Heart left ventricle (tissue), 16 donors: ENCODE data around the gene LIN7C. TPM values are rescaled to one million over a fixed set of nuclear protein-coding genes. Genes with fewer than 3 reads are reported as not detected.

Experiments
- ATAC-seq, 4 donors: fragments of 200-7000 bp; cut with Tn5 transposase; one replicate each; pipeline ENCODE4 v1.9.1; 2020 to 2022; ENCODE audit warnings: moderate library complexity in 4 of 4, mild to moderate bottlenecking in 3 of 4, moderate number of reproducible peaks in 1 of 4
- DNase-seq, 5 donors: peaks; one replicate each; pipeline ENCODE4 v3.0.0-alpha.2; 2020
- H3K27ac ChIP-seq, 12 donors: fragments of 200-600 bp; sonication (generic) in 4 of 12; one replicate each; pipeline versions ENCODE4 v1.5.0 to v1.8.0; 2016 to 2022; ENCODE audit warnings: mild to moderate bottlenecking in 2 of 12
- H3K27me3 ChIP-seq, 9 donors: fragments of 200-600 bp; sonication (generic) in 2 of 9; one replicate each; pipeline versions ENCODE4 v1.5.1 to v1.8.0; 2016 to 2022; ENCODE audit warnings: mild to moderate bottlenecking in 3 of 9
- H3K36me3 ChIP-seq, 9 donors: fragments of 200-600 bp; sonication (generic) in 2 of 9; one replicate each; pipeline versions ENCODE4 v1.5.0 to v1.8.0; 2018 to 2022; ENCODE audit warnings: mild to moderate bottlenecking in 2 of 9
- H3K4me1 ChIP-seq, 12 donors: fragments of 200-600 bp; sonication (generic) in 4 of 12; one replicate each; pipeline versions ENCODE4 v1.5.0 to v1.8.0; 2016 to 2022; ENCODE audit warnings: mild to moderate bottlenecking in 3 of 12
- H3K4me3 ChIP-seq, 12 donors: fragments of 200-600 bp; sonication (generic) in 4 of 12; one replicate each; pipeline versions ENCODE4 v1.5.0 to v1.8.0; 2017 to 2022; ENCODE audit warnings: mild to moderate bottlenecking in 9 of 12, moderate library complexity in 4 of 12
- H3K9me3 ChIP-seq, 12 donors: fragments of 200-600 bp; sonication (generic) in 4 of 12; one replicate each; pipeline versions ENCODE4 v1.5.0 to v1.8.0; 2016 to 2022; ENCODE audit warnings: mild to moderate bottlenecking in 1 of 12
- POLR2A ChIP-seq, 2 donors: fragments of 450-650 bp; IDR thresholded peaks; one replicate each; pipeline ENCODE4 v1.6.1; 2017; ENCODE audit warnings: antibody characterized with exemption in 2 of 2, mild to moderate bottlenecking in 2 of 2, moderate library complexity in 2 of 2
- WGBS, 4 donors: extraction: QIAGEN DNeasy Blood & Tissue Kit in 2 of 4; methylation state at CpG; one replicate each; pipeline versions ENCODE4 v1.1.5 to v1.1.7; 2013 to 2018; 5-methylcytosine and 5-hydroxymethylcytosine counted together
- intact Hi-C, 10 donors: fragments of 100-400 bp; cut with DNase I; formaldehyde crosslinking; loops; one replicate each; pipeline versions ENCODE4 v1.11.1 to v1.14.2; 2022
- polyA plus RNA-seq, 2 donors: library from polyadenylated mRNA; stranded (reverse); fragments of 200-250 nt; gene quantifications; one replicate each; pipeline ENCODE4 v1.2.3, GENCODE V29; 2013
- total RNA-seq, 9 donors: library from RNA; depleted of rRNA in 2 of 9; stranded (reverse); fragments of >200 nt in 2 of 9; fragmentation: NEBNext Ultra II Directional in 3 of 9; extraction: Animal tissue kit (Norgen Biotek cat#: 25700) in 3 of 9; gene quantifications; one replicate each; pipeline versions ENCODE4 v1.1.0 to v1.2.4, GENCODE V29; 2016 to 2023
- TF ChIP-seq, protein P1 (sequence below), 12 donors: fragments of 200-600 bp; sonication (generic) in 4 of 12; IDR thresholded peaks; one replicate each; pipeline versions ENCODE4 v1.5.0 to v1.8.0; 2018 to 2022; ENCODE audit warnings: antibody characterized with exemption in 12 of 12, mild to moderate bottlenecking in 5 of 12
- donor health status: ischemic (EF 13 %, LVEDD 7.1; RV severe dilation, severe dysfunction).
- donor health status: healthy with polysubstance abuse.
- donor health status: DM: no; HTN: yes; CAD: no.
- donor health status: DM: no; HTN: no; CAD: no.
- donor health status: ischemic (EF 25% LVEDD 6.9; RV normal size, moderate dysfunction).
- donor health status: ischemic (EF 25% LVEDD 5.7; RV mildly dilated, moderate dysfunction).
- donor health status: healthy.
- donor health status: DM: yes; HTN: yes; CAD: no.
- donor health status: ischemic (EF 35%, LVEDD 5.7; RV mildly dilated, moderate dysfunction).
- donor health status: nonischemic (EF 11% LVEDD 7.7; RV severe dilation, severe dysfunction).
- donor health status: DM: yes; HTN: yes; CAD: no.
- donor health status: PGD.
- donor health status: ischemic (EF 29% LVEDD 5.4; RV normal size, mild dysfunction).
- donor health status: nonischemic (EF 23%, LVEDD 6.1; RV moderate dilation, normal function).

Gene LIN7C
- total and polyA plus RNA-seq, 11 donors, result 5.0 to 24.1 (median 16.1) TPM

DNA sequence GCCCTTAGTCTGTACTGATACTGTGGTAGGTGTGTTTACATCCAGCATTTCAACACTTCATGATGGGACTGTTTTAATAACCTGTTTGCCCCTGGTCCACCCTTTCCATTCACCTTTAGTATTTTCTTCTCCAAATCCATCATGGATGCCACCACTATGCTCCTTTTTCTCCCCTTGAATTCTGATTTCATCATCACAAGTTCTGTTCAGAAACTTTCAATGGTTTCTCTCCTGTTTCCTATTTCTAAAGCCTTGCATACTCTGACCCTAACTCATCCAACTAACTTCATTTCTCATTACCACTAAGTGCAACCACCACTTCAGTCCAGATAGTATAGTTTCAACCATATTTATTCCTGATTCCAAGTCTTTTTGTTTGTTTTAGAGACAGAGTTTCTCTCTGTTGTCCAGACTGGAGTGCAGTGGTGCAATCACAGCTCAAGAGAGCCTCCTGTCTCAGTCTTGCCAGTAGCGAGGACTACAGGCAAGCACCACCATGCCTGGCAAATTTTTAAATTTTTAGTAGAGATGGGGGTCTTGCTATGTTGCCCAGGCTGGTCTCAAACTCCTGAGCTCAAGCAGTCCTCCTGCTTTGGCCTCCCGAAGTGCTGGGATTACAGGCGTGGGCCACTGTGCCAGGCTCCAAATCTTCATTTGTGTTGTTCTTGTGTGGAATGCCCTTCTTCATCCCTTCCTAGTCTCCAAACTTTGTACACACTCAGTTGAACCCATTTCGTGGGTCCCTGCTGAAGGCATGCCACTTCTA, 1.2 kb upstream of the LIN7C start:
- Histone ChIP-seq H3K36me3 (peaks cover 0 to 5% (median under 1%) of the 10 kb centered on the region in 9 donors), H3K4me1 (peaks cover 0 to 65% (median 31%) of the 10 kb centered on the region in 12 donors), H3K27ac (peak overlapping the region in 6 of 12 donors; percentile 85 to 96 (median 94)), H3K27me3 (no peaks in the 10 kb centered on the region), H3K4me3 (peak overlapping the region; percentile 59 to 99 (median 71)), H3K9me3 (no peaks in the 10 kb centered on the region)
- intact Hi-C loops, result loop anchor here in 4 of 10 donors (2.0 to 10.0 kb wide), 4 partner anchors 35 to 607 kb away; partner anchors contain the start of genes KIF18A (in 1 of the 4), LGR4 (in 1 of the 4) and METTL15 (in 1 of the 4)
- DNase-seq, result no peak
- no peak for ATAC-seq
- 95 to 97% (median 97%) methylated on average over 4 of the region's 4 CpGs for WGBS, 4 donors
- TF ChIP-seq POLR2A (IDR thresholded peaks at IDR 0.05), result no peak
- TF ChIP-seq, protein P1, sequence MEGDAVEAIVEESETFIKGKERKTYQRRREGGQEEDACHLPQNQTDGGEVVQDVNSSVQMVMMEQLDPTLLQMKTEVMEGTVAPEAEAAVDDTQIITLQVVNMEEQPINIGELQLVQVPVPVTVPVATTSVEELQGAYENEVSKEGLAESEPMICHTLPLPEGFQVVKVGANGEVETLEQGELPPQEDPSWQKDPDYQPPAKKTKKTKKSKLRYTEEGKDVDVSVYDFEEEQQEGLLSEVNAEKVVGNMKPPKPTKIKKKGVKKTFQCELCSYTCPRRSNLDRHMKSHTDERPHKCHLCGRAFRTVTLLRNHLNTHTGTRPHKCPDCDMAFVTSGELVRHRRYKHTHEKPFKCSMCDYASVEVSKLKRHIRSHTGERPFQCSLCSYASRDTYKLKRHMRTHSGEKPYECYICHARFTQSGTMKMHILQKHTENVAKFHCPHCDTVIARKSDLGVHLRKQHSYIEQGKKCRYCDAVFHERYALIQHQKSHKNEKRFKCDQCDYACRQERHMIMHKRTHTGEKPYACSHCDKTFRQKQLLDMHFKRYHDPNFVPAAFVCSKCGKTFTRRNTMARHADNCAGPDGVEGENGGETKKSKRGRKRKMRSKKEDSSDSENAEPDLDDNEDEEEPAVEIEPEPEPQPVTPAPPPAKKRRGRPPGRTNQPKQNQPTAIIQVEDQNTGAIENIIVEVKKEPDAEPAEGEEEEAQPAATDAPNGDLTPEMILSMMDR (IDR thresholded peaks at IDR 0.05), result no peak

GRCh38 chr11:27505781-27506180, 788 bp downstream of the LIN7C start:
- no peak for TF ChIP-seq POLR2A (IDR thresholded peaks at IDR 0.05)
- TF ChIP-seq, protein P1 (IDR thresholded peaks at IDR 0.05), result no peak
- peaks cover 0 to 52% (median 34%) of the 10 kb centered on the region in 12 donors for H3K4me1 ChIP-seq
- H3K27me3 ChIP-seq, result no peaks in the 10 kb centered on the region
- DNase-seq, result no peak
- ATAC-seq, result peak in 2 of 4 donors; percentile 1 to 2
- H3K9me3 ChIP-seq, result no peaks in the 10 kb centered on the region
- peak overlapping the region; percentile 59 to 99 (median 71) for H3K4me3 ChIP-seq
- peaks cover 0 to 24% (median 13%) of the 10 kb centered on the region in 9 donors for H3K36me3 ChIP-seq
- WGBS, 4 donors, result 4 to 6% (median 6%) methylated on average over 5 of the region's 5 CpGs
- intact Hi-C loops, result loop anchor here in 4 of 10 donors (2.0 to 10.0 kb wide), 4 partner anchors 33 to 609 kb away; partner anchors contain the start of genes KIF18A (in 1 of the 4), LGR4 (in 1 of the 4) and METTL15 (in 1 of the 4)
- H3K27ac ChIP-seq, result peak overlapping the region; percentile 75 to 96 (median 92)

- H3K36me3 ChIP-seq, result peaks cover 0 to 40% (median 28%) of the 10 kb centered on the region in 9 donors
- TF ChIP-seq, protein P1 (IDR thresholded peaks at IDR 0.05), result no peak
- TF ChIP-seq POLR2A (IDR thresholded peaks at IDR 0.05), result no peak
- WGBS, 4 donors, result 72 to 77% (median 74%) methylated on average over 2 of the region's 2 CpGs
- no peak for ATAC-seq
- intact Hi-C loops, result loop anchor here in 3 of 10 donors (10.0 kb wide), 3 partner anchors 191 to 611 kb away; partner anchors contain the start of genes KIF18A (in 1 of the 3) and METTL15 (in 1 of the 3)
- no peaks in the 10 kb centered on the region for H3K27me3 ChIP-seq
- no peak overlapping the region for H3K4me3 ChIP-seq
- no peaks in the 10 kb centered on the region for H3K9me3 ChIP-seq
- H3K4me1 ChIP-seq, result peaks cover 0 to 48% (median 34%) of the 10 kb centered on the region in 12 donors
- H3K27ac ChIP-seq, result no peak overlapping the region
- DNase-seq, result no peak
These were observed 2.4 kb downstream of the LIN7C start for GRCh38 chr11:27504205-27504604.

GRCh38 chr11:27501100-27501499, 5.5 kb downstream of the LIN7C start:
- TF ChIP-seq, protein P1 (IDR thresholded peaks at IDR 0.05), result no peak
- no peak for TF ChIP-seq POLR2A (IDR thresholded peaks at IDR 0.05)
- H3K4me1 ChIP-seq, result peaks cover 0 to 51% (median 32%) of the 10 kb centered on the region in 12 donors
- ATAC-seq (no peak), DNase-seq (no peak)
- peaks cover 0 to 67% (median 49%) of the 10 kb centered on the region in 9 donors for H3K36me3 ChIP-seq
- intact Hi-C loops, result loop anchor here in 3 of 10 donors (10.0 kb wide), 3 partner anchors 194 to 614 kb away; partner anchors contain the start of genes KIF18A (in 1 of the 3) and METTL15 (in 1 of the 3)
- no peaks in the 10 kb centered on the region for H3K9me3 ChIP-seq
- no peak overlapping the region for H3K27ac ChIP-seq
- no peak overlapping the region for H3K4me3 ChIP-seq
- no peaks in the 10 kb centered on the region for H3K27me3 ChIP-seq
